GM12878 (cell line): ENCODE data around the gene ATXN1. TPM values are rescaled to one million over a fixed set of nuclear protein-coding genes. Genes with fewer than 3 reads are reported as not detected.

Source experiments
- ATF2 ChIP-seq: IDR thresholded peaks from 2 replicates; pipeline ENCODE4 v1.6.1; 2012; ENCODE audit warnings: low read length, inconsistent platforms
- ATF7 ChIP-seq: fragments of 450-650 bp; IDR thresholded peaks from 2 replicates; pipeline ENCODE4 v1.6.1; 2016; ENCODE audit warnings: low read depth, mild to moderate bottlenecking
- BCL11A ChIP-seq: IDR thresholded peaks from 2 replicates; pipeline ENCODE4 v1.6.1; 2011; ENCODE audit warnings: low read depth, low read length
- BHLHE40 ChIP-seq, 2 experiments: fragments of 450-650 bp in 1 of 2; IDR thresholded peaks; 2 replicates each; pipeline ENCODE4 v1.6.1; 2011 to 2017; ENCODE audit warnings: low read depth in 2 of 2, borderline replicate concordance in 1 of 2, improper control_type of control experiment in 1 of 2, low read length in 1 of 2, mild to moderate bottlenecking in 1 of 2
- CREM ChIP-seq: IDR thresholded peaks from 2 replicates; pipeline ENCODE4 v1.6.1; 2014; ENCODE audit warnings: antibody characterized with exemption, low read depth
- E2F4 ChIP-seq: IDR thresholded peaks from 2 replicates; pipeline ENCODE4 v1.6.1; 2012; ENCODE audit warnings: low read depth, low read length, improper control_type of control experiment
- E2F8 ChIP-seq: fragments of 450-650 bp; IDR thresholded peaks from 2 replicates; pipeline ENCODE4 v1.6.1; 2018; ENCODE audit warnings: mild to moderate bottlenecking, low read depth, moderate library complexity; ENCODE audit not compliant: partially characterized antibody
- EGR1 ChIP-seq, 2 experiments: IDR thresholded peaks; 1 replicate in 1 of 2; 2 replicates in 1 of 2; pipeline ENCODE4 v1.6.1; 2011 to 2012; ENCODE audit warnings: low read depth in 2 of 2, low read length in 2 of 2, borderline replicate concordance in 1 of 2, mild to moderate bottlenecking in 1 of 2, moderate library complexity in 1 of 2
- HDAC2 ChIP-seq: fragments of 200-600 bp; sonication (generic); IDR thresholded peaks from 2 replicates; pipeline ENCODE4 v1.6.1; 2017
- IKZF1 ChIP-seq: fragments of 450-650 bp; conservative IDR thresholded peaks from 2 replicates; pipeline ENCODE4 v1.6.1; 2017; ENCODE audit warnings: antibody characterized with exemption, mild to moderate bottlenecking
- IKZF2 ChIP-seq, 2 experiments: fragments of 450-650 bp; IDR thresholded peaks; 2 replicates each; pipeline ENCODE4 v1.6.1; 2017; ENCODE audit warnings: mild to moderate bottlenecking in 2 of 2, moderate library complexity in 2 of 2
- IRF5 ChIP-seq: fragments of 450-650 bp; IDR thresholded peaks from 2 replicates; pipeline ENCODE4 v1.6.1; 2017; ENCODE audit warnings: borderline replicate concordance
- KLF5 ChIP-seq: fragments of 450-650 bp; IDR thresholded peaks from 2 replicates; pipeline ENCODE4 v1.6.1; 2014; ENCODE audit warnings: mild to moderate bottlenecking; ENCODE audit not compliant: partially characterized antibody
- POLR2AphosphoS2 ChIP-seq: IDR thresholded peaks from 2 replicates; pipeline ENCODE4 v1.6.1; 2011; ENCODE audit warnings: low read depth, mild to moderate bottlenecking, low read length, improper control_type of control experiment, moderate library complexity
- RAD51 ChIP-seq: fragments of 450-650 bp; IDR thresholded peaks from 2 replicates; pipeline ENCODE4 v1.6.1; 2016; ENCODE audit warnings: moderate library complexity, mild to moderate bottlenecking, inconsistent platforms
- SP1 ChIP-seq: IDR thresholded peaks from one replicate; pipeline ENCODE4 v1.6.1; 2011; ENCODE audit warnings: low read depth, low read length
- USF1 ChIP-seq: IDR thresholded peaks from 2 replicates; pipeline ENCODE4 v1.6.1; 2011; ENCODE audit warnings: borderline replicate concordance, low read depth, mild to moderate bottlenecking, moderate library complexity, mixed read lengths, low read length; ENCODE audit not compliant: insufficient read depth; ENCODE audit errors: extremely low read length
- ZNF24 ChIP-seq: fragments of 450-650 bp; IDR thresholded peaks from 2 replicates; pipeline ENCODE4 v1.6.1; 2017; ENCODE audit warnings: antibody characterized with exemption, mild to moderate bottlenecking
- ZZZ3 ChIP-seq: IDR thresholded peaks from 2 replicates; pipeline ENCODE4 v1.6.1; 2011; ENCODE audit warnings: low read depth; ENCODE audit not compliant: control insufficient read depth, insufficient read length
- polyA plus RNA-seq, 11 experiments: library from polyadenylated mRNA; depleted of rRNA in 4 of 11; unstranded in 6 of 11; stranded (reverse) in 5 of 11; fragments of >200 nt; fragmentation: Nextera tagmentation in 4 of 11; fragmentation: Illumina TruSeq in 1 of 11; extraction: Ambion mirVana in 4 of 11; extraction: Trizol in 1 of 11; gene quantifications; 1 replicate in 1 of 11; 2 replicates in 10 of 11; pipeline versions ENCODE4 v1.2.1 to v1.2.3, GENCODE V29; 2011 to 2016; ENCODE audit warnings: inconsistent platforms in 2 of 11, missing spikeins in 2 of 11, low read depth in 1 of 11
- total RNA-seq, 4 experiments: library from RNA; depleted of rRNA in 3 of 4; stranded (reverse); fragments of >200 nt in 3 of 4; fragmentation: Illumina TruSeq in 1 of 4; extraction: Trizol in 1 of 4; gene quantifications; 2 replicates each; pipeline versions ENCODE4 v1.2.1 to v1.2.3, GENCODE V29; 2013 to 2021
- TF ChIP-seq, protein P1 (sequence below): fragments of 450-650 bp; IDR thresholded peaks from 2 replicates; pipeline ENCODE4 v1.6.1; 2014; ENCODE audit warnings: mild to moderate bottlenecking
- TF ChIP-seq, protein P2 (sequence below): fragments of 450-650 bp; IDR thresholded peaks from 2 replicates; pipeline ENCODE4 v1.6.1; 2016; ENCODE audit warnings: mild to moderate bottlenecking

ATXN1 gene
- total and polyA plus RNA-seq, 10 of the 15 experiments (the other 5 are each of a cell fraction or from before 2014, with no cell fraction given), result 12.2 to 51.2 (median 20.5) TPM

DNA sequence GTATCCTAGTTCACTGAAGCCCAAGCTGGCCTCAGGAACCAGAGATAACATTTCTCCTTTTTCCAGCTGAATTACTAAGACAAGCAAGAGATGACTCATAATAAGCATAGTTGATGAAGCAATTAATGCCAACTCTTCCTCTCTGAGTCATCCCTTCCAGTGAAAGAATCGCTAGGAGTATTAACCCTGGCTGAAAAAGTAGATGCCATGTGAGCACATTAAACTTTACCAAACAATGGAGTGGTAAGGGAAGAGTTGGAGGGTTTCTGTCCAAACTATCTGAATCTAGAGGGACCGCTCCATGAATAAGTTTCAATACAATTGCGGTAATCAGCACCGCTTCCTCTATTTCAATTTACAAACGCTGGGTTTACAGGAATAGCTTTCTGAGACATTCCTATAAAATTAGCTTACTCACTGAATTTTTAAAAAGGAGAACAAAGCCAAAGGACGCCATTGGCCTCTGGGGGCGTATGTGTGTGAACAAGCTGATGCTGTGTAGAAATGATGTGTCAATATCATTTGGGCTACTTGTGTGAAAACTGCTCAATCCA is 48.3 kb downstream of the ATXN1 start (continued):
- no peak for TF ChIP-seq IRF5
- peak; percentile 87 to 89 for TF ChIP-seq IKZF2 (IDR thresholded peaks at IDR 0.05)
- TF ChIP-seq HDAC2, result no peak; the same call in 1 of the 2 replicates
- no peak for TF ChIP-seq BHLHE40 (IDR thresholded peaks at IDR 0.05; ENCODE audit: borderline replicate concordance in 1 of 2, low read depth in 2 of 2, low read length in 1 of 2)
- no peak for TF ChIP-seq CREM
- peak; percentile 33; the same call in 1 of the 2 replicates for TF ChIP-seq ATF7
- TF ChIP-seq ZZZ3, result no peak
- TF ChIP-seq BCL11A, result peak; percentile 70
- TF ChIP-seq ZNF24, result peak; percentile 32; the same call in 1 of the 2 replicates
- peak in 1 of 2 experiments; percentile 41; a peak in 1 of 3 replicates for TF ChIP-seq EGR1 (IDR thresholded peaks at IDR 0.05; ENCODE audit: borderline replicate concordance in 1 of 2, low read depth in 2 of 2, low read length in 2 of 2)
- TF ChIP-seq IKZF1, result peak; percentile 78
- TF ChIP-seq USF1, result no peak
- TF ChIP-seq, protein P1, sequence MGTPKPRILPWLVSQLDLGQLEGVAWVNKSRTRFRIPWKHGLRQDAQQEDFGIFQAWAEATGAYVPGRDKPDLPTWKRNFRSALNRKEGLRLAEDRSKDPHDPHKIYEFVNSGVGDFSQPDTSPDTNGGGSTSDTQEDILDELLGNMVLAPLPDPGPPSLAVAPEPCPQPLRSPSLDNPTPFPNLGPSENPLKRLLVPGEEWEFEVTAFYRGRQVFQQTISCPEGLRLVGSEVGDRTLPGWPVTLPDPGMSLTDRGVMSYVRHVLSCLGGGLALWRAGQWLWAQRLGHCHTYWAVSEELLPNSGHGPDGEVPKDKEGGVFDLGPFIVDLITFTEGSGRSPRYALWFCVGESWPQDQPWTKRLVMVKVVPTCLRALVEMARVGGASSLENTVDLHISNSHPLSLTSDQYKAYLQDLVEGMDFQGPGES, result no peak
- no peak for TF ChIP-seq E2F8
- no peak for TF ChIP-seq RAD51
- TF ChIP-seq E2F4, result no peak
- TF ChIP-seq ATF2, result no peak
- no peak for TF ChIP-seq SP1
- TF ChIP-seq, protein P2, sequence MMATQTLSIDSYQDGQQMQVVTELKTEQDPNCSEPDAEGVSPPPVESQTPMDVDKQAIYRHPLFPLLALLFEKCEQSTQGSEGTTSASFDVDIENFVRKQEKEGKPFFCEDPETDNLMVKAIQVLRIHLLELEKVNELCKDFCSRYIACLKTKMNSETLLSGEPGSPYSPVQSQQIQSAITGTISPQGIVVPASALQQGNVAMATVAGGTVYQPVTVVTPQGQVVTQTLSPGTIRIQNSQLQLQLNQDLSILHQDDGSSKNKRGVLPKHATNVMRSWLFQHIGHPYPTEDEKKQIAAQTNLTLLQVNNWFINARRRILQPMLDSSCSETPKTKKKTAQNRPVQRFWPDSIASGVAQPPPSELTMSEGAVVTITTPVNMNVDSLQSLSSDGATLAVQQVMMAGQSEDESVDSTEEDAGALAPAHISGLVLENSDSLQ, result peak; percentile 25; the same call in 1 of the 2 replicates
- no peak for TF ChIP-seq POLR2AphosphoS2
- no peak for TF ChIP-seq KLF5
